ENCODE measurements around the gene WNT16.
"Not testable (repeated sequence)": the region's sequence is repeated elsewhere in the genome, so short reads cannot be mapped to it uniquely, and the experiment has no call there.

WNT16 gene

GRCh38 chr7:121307021-121307574 is 21.7 kb upstream of the WNT16 start:
- DNase-seq, result no peak

- DNase-seq, result peak; percentile 49
Measured at GRCh38 chr7:121313220-121313792, 15.5 kb upstream of the WNT16 start.

- DNase-seq, result peak; percentile 91
Measured at GRCh38 chr7:121313793-121314676, 14.8 kb upstream of the WNT16 start.

GRCh38 chr7:121315170-121315569 is 13.6 kb upstream of the WNT16 start:
- not testable (repeated sequence) for DNase-seq

- DNase-seq, result no peak
Measured at GRCh38 chr7:121322460-121322859, 6.3 kb upstream of the WNT16 start.

- no peak for DNase-seq
Measured at GRCh38 chr7:121323515-121324302, 5.1 kb upstream of the WNT16 start.

- no peak for DNase-seq
Measured at GRCh38 chr7:121327671-121328070, 1.1 kb upstream of the WNT16 start.

GRCh38 chr7:121329191-121330052 is 622 bp downstream of the WNT16 start:
- DNase-seq, result peak; percentile 39

GRCh38 chr7:121330053-121330833 is 1.4 kb downstream of the WNT16 start:
- peak; percentile 37 for DNase-seq

- DNase-seq, result no peak
Measured at GRCh38 chr7:121331048-121331447, 2.2 kb downstream of the WNT16 start.

- DNase-seq, result no peak
Measured at GRCh38 chr7:121331574-121331973, 2.8 kb downstream of the WNT16 start.

- no peak for DNase-seq
Measured at GRCh38 chr7:121334376-121334775, 5.6 kb downstream of the WNT16 start.

- DNase-seq, result no peak
Measured at GRCh38 chr7:121334875-121335648, 6.3 kb downstream of the WNT16 start.

- no peak for DNase-seq
Measured at GRCh38 chr7:121336579-121336978, 7.8 kb downstream of the WNT16 start.

GRCh38 chr7:121337398-121337797 is 8.6 kb downstream of the WNT16 start:
- peak; percentile 46 for DNase-seq

GRCh38 chr7:121339082-121339481 is 10.3 kb downstream of the WNT16 start:
- DNase-seq, result no peak

- no peak for DNase-seq
Measured at GRCh38 chr7:121341933-121342332, 13.1 kb downstream of the WNT16 start.

- DNase-seq, result no peak
Measured at GRCh38 chr7:121342631-121343030, 13.8 kb downstream of the WNT16 start.

- no peak for DNase-seq
Measured at GRCh38 chr7:121343302-121343701, 14.5 kb downstream of the WNT16 start.

GRCh38 chr7:121344093-121344492 is 15.3 kb downstream of the WNT16 start:
- DNase-seq, result no peak

GRCh38 chr7:121344497-121344896 is 15.7 kb downstream of the WNT16 start:
- no peak for DNase-seq
